GM21786 (cell line): ENCODE data around the gene CAPN15.
"Not testable (repeated sequence)": the region's sequence is repeated elsewhere in the genome, so short reads cannot be mapped to it uniquely, and the experiment has no call there.

Experiments used
- ATAC-seq: cut with Tn5 transposase; IDR thresholded peaks from one replicate; pipeline ENCODE4 v1.9.1; 2021; ENCODE audit not compliant: unreplicated experiment

Gene CAPN15

DNA sequence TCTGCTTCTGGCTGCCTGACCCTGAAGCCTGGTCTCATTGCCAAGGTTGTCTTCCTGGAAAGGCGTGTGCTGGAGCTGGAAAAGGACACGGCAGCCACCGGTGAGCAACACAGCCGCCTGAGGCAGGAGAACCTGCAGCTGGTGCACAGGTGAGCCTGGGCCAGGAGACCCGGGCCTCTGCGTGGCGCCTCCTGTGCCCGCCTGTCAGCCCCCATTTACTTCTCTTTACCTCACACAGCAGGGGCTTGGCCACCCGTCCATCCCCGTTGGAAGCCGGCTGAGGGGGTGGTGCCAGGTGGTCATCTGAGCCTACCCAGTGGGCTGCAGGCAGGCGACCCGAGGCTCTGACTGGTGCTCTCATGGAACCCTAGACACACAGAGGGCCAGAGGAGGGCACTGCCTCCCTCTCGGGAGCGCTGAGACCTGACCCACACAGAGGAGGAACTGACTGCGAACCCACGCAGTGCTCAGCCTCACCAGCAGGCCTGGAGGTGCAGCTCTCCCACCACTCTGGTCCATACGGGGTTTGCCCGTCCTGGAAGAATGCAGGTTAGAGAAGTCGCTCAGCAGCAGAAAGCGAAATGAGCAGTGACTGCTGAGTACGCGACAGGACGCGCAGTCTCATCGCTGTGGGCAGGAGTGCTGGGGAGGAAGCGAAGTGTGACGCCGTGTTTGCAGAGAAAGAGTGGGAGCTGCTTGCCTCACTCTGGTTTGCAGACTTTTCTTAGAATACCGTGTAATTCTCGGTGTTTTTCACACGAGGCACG is 21.9 kb upstream of the CAPN15 start:
- no peak for ATAC-seq

DNA sequence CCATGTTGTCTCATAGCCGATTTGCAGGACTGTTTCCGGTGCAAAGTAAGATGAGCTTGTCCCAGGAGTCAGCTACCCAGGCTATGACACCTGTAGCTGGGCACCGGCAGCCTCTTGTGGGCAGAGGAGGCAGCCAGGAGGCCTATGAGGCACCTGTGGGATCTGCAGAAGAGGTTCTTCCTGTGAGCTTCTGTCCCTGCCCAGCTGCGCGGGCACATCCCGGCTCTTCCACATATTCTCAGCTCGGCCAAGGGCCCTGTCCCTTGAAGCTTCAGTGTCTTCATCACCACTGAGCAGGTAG is 21.3 kb upstream of the CAPN15 start:
- ATAC-seq = no peak

DNA sequence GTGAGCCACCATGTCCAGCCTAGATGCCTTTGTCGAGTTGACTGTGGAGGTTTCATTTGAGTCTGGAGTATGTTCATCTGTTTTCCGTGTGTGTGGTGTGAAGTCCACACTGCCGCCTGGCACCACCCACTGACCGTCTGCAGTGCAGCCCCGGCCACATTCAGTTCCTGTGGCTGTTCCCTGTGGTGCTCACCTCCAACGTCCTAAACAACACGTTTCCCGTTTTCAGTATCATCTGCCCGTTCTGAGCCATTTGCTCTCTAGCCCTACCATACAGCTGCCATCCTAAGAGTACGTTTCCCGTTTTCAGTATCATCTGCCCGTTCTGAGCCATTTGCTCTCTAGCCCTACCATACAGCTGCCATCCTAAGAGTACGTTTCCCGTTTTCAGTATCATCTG is 20.0 kb upstream of the CAPN15 start:
- not testable (repeated sequence) for ATAC-seq

DNA sequence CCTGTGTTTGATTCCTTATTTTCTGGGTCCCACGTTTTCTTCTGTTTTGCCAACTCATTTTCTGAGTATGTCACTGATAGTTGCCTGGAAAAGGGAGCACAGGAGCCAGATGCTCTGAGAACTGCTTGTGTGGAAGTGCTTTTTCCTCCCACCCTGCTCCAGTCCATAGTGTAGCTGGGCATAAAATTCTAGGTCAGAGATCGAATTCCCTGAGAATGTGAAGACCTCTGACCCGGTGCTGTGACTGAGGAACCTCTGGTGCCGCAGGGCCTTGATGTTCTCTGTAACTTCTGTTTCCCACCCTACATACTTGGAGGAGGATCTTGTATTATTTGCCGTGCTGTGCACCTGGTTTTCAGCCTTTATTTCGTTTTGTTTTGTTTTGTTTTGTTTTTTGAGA is 19.5 kb upstream of the CAPN15 start:
- ATAC-seq = no peak

DNA sequence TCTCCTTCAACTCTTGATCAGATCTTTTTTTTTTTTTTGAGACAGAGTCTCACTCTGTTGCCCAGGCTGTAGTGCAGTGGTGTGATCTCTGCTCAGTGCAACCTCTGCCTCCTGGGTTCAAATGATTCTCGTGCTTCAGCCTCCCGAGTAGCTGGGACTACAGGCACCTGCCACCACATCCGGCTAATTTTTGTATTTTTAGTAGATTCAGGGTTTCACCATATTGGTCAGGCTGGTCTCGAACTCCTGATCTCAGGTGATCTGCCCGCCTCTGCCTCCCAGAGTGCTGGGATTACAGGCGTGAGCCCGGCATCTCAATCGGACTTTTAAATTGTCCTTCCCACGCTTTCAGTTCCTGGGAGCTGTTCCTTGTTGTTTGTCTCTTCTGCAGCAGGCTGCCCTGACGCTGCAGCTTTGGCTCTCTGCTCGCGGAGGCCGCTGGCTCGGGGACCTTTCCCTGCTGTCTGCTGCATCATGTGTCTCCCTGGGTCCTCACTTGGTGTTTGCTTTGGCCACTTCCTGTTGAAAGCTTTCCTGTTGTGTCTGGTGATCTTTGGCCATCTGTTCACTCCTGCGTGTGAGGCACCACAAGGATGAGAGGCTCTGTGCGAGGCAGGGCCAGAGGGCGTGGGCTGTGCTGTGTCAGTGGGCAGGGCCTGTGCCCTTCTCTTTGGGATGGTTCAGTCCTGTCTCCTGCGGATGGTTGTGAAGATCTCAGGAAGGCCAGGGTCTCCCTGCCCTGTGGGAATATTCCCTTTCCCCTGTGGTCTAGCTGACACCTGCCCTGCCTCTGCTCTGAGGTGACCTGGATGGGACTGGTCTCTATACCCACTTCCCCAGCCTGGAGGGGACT is 18.4 kb upstream of the CAPN15 start:
- ATAC-seq = no peak

DNA sequence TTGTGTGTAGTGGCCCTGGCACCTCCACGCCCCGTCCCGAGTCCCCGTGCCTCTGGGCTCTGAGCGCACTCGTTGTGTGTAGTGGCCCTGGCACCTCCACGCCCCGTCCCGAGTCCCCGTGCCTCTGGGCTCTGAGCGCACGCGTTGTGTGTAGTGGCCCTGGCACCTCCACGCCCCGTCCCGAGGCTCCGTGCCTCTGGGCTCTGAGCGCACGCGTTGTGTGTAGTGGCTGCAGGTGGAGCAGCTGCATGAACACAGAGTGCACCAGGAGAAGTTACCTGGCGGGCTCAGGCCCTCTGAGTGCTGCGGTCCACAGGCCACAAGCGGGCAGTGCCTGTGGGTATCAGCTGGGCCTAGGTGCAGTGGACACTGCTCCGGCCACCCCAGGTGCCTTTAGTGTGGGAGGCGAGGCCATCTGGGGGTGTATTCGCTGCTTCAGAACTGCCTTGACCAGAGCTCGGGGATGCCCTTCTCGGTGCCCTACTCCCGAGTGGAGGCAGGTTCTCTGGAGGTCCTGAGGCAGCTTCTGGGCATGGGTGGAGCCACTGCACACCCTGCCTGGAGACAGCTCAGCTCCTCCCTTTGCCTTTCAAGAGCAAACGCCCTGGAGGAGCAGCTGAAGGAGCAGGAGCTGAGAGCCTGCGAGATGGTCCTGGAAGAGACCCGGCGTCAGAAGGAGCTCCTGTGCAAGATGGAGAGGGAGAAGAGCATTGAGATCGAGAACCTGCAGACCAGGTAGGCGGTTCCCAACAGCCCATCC is 17.3 kb upstream of the CAPN15 start:
- ATAC-seq = no peak

DNA sequence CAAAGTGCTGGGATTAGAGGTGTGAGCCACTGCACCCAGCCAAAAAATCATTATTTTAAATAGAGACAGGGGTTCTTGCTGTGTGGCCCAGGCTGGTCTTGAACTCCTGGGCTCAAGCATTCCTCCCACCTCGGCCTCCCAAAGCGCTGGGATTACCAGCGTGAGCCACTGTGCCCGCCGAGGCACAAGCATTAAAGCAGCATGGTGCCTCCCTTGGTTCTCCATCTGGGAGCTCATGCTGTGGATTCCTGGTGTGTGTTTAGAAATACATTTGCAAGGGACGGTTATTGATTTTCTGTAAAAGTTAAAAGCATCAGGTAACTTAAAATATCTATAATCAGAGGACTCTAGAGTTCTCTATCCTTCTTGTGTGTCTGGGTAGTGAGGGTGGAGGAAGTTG is 14.7 kb upstream of the CAPN15 start:
- ATAC-seq = no peak

DNA sequence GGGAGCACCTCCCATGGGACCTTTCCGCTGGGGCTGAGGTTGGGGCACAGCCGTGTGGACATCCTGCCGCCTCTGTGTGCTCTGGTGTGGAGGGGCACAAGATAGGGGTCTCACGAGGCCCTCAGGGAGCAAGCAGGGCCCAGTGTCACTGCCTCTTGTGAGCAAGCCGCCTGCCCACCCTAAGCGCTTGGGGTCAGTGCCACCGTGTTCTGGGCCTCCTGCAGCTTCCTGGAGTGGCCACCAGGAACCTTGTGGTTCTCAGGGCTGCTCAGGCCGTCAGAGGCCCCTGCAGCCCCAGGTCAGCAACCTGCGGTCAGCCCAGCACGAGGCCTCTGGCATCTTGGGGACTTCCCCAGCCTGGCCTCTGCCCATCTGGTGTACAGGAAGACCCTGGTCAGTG is 13.6 kb upstream of the CAPN15 start:
- ATAC-seq = no peak

DNA sequence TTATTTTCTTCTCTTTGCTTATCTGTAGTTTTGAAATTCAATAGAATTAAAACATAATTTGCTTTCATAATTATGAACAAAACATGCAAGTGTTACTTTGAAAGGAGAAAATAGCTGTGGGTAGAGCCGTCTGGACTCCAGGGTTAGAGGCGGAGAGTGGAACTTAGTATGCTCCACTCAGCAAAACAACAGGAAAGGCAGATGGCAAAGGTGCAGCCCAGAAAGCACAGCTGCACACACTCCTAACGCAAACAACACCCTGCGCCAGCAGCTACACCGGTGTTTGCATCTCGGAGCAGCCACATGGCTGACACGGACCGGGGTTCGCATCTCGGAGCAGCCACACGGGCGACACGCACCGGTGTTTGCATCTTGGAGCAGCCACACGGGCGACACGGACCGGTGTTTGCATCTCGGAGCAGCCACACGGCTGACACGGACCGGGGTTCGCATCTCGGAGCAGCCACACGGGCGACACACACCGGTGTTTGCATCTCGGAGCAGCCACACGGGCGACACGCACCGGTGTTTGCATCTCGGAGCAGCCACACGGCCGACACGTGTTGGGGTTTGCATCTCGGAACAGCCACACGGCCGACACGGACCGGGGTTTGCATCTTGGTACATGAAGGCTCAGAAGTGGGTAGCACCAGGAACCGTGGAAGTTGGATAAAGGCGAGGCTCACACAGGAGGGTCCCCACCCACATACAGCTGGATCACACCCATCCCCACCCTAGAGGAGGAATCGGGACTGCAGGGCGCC is 12.2 kb upstream of the CAPN15 start:
- ATAC-seq = no peak

DNA sequence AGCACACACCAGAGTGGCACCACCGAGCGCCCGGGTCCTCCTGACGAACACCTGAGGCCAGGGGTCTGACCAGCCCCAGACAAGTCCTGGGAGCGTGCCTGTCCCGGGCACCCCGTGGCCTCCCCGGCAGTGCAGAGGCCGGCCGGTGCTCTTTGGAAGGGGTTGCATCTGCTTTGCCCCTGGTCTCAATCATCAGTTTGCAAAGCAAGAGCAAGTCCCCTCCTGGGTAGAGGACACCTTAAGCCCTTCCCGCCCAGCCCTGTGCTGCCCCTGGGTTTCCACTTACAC is 11.6 kb upstream of the CAPN15 start:
- no peak for ATAC-seq

DNA sequence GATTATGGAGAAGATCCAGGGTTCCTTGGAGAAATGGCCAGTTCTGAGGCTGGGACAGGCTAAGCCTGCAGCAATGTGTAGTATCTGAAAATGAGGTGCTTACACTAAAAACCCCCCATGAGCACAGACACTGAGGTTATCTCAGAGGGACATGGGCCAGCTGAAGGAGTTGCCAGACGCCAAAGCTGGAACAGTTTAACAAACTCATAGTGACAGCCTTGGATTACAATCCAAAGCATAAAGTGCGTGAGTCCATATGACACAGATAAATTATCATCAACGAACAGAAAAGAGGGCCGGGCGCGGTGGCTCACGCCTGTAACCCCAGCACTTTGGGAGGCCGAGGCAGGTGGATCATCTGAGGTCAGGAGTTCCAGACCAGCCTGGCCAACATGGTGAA is 11.2 kb upstream of the CAPN15 start:
- no peak for ATAC-seq

DNA sequence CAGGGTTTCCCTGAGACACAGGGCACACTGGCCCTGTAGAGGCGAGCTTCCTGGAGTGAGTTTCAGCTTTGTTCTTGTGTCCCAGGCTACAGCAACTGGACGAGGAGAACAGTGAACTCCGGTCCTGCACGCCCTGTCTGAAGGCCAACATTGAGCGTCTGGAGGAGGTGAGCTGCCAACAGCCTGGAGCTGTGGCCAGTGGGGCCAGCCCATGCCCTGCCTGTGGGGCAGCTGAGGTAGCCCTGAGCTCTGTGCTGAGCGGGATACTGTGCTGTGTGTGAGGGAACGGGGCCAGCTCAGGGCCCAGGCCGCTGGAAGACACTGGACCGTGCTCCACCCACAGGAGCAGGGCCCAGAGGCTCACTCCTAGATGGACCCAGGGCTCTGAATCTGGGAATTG is 8.7 kb upstream of the CAPN15 start:
- no peak for ATAC-seq

DNA sequence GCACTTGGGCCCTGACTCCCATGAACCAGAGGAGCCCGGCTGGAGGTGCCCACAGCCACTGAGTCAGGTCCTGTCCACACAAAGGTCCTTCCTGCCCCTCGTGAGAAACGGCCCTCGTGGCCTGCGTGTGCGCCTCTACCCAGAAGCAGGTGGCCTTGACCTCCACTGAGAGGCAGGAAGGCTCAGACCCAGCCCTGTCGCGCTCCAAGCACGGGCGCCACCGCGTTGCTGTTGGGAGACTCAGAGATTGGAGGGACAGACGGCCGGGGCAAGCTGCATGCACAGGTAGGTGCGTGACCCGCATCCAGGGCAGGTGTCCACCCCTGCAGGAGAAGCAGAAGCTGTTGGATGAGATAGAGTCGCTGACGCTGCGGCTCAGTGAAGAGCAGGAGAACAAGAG is 8.1 kb upstream of the CAPN15 start:
- ATAC-seq = no peak

DNA sequence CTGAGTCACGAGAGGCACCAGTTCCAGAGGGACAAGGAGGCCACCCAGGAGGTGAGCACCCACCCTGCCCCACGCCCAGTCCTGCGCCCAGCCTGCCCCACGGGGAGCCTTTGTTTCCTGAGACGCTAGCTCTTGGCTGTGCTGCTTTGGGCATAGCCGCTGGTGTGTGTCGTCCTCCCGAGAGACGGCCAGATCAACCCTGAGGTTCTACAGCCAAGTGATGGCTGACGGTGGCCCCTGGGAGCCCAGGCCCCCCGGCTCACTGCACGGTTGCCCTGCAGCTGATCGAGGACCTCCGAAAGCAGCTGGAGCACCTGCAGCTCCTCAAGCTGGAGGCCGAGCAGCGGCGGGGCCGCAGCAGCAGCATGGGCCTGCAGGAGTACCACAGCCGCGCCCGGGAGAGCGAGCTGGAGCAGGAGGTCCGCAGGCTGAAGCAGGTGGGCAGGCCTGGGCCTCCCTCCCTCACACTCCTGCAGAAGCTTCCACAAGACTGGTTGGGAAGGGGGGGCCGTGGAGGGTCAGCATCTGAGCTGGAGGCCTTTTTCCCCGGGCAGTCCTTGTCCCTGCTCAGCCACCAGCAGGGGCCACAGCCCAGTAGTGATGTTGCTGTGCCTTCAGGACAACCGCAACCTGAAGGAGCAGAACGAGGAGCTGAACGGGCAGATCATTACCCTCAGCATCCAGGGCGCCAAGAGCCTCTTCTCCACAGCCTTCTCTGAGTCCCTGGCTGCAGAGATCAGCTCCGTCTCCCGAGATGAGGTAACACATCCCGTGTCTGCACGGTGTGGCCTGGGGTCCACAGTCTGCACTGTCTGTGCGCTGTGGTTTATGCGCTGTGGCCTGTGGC is 7.4 kb upstream of the CAPN15 start:
- ATAC-seq = no peak

DNA sequence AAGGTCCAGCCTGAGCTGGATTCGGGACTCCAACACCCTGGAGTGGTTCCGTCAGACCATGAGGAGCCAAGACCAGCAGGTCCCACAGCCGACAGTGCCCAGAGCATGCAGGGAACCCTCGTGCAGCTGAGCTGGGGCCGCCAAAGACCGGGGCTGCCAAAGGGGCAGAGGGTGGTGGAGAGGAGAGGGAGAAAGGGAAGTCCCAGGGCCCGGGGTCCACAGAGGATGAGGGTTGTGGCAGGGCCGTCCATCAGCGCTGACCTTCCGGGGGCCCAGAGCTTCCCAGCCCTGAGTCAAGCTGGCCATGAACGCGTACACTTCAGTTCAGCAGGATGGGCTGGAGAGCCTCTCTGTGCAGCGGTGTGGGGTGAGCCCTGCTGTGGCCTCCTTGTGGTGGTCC is 6.7 kb upstream of the CAPN15 start:
- no peak for ATAC-seq

DNA sequence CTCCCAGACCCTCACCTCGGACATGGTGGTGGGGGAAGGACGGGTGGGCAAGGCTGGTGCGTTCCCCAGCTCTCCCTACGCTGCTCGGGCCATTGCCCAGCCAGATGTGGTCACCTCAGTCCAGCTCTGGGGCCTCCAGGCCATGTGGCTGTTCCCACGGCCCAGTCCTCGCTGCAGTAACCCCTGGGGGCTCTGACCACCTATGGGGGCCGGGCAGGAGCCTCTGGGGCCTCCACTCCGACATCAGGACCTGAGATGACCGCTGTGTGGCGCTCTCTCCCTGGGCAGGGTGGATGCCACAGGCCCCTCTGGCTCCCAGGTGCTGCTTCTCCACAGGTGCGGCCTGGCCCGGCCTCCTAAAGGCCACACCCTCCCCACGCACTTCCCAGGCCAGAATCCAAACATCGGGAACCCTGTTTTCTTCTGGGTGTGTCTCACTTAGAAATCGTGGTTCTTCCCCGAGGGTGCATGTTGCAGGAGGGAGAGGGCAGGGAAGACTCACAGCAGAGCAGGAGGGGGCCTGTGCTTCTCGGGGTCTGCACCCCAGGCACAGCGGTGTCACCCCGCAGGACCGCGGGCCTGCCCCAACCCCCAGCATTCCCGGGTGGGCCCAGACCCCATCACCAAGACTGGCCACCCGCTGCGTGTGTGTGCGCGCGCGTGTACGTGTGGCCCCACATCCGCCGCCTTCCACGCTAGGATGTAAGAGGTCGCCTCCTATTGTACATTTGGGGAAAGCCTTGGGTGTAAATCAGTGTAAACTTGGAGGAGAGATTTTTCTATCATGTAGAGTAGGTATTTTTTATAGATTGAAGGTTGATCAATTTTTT is 5.9 kb upstream of the CAPN15 start:
- ATAC-seq = no peak

DNA sequence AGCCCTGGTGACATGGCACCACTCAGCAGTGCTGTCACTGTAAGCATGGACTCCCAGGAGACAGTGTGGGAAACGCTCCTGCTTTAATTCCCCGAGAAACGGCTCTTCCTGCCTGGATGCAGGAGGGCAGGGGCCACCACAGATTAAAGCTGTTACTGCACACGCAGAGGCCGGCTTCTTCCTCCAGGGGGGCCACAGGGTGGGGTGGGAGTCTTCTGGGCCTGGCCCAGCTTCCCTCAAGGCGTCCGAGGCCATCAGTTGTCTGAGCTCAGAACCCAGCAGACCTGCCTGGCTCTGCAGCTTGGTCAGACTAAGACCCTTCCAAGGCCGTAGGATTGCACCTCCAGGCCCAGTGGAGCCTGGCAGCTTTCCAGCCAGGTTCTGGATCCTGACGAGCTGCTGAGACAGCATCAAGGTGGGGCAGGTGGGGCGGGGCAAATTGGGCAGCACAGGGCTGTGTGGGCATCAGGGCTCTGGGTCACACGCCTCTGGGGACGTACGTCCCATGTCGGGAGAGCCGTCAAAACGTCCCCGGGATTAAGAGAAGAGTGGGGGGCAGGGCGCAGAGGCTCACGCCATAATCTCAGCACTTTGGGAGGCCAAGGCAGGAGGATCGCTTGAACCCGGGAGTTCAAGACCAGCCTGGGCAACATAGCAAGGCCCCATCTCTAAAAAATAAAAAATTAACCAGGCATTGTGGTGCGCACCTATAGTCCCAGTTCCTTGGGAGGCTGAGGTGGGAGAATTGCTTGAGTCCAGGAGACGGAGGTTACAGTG is 5.0 kb upstream of the CAPN15 start:
- no peak for ATAC-seq

DNA sequence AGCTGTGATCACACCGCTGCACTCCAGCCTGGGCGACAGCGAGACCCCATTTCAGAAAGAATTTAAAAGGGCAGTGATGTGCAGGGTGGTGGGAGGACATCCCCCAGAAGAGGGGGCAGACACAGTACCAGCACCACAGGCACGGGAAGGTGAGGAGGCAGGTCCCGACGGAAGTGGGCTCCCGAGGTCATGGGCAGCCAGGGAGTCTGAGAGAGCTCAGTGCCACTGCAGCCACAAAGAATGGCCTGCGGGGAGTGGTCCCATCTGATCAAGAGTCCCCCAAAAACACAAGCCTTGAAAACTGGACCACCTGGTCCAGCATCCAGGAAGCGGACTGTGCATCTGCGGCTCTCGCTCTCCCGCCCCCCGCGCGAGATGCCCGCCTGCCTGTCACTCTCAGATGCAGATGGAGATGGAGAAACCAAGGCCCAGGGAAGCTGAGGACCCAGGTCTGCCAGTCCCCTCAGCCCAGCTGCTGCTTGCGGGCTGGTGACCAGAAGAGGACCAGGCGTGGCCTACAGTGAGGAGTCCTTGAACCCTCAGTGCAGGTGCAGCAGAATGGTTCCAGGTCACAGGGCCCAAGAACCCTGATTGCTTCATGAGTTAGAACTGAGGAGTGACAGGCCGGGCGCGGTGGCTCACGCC is 4.3 kb upstream of the CAPN15 start:
- ATAC-seq = no peak
